GM12892 (cell line): ENCODE measurements around the gene LYZ.

Experiments used
- POLR2A ChIP-seq: IDR thresholded peaks from 2 replicates; pipeline ENCODE4 v1.6.1; 2011; ENCODE audit warnings: low read depth, low read length, control low read depth
- POLR2AphosphoS5 ChIP-seq: IDR thresholded peaks from 2 replicates; pipeline ENCODE4 v1.6.1; 2011; ENCODE audit warnings: low read depth, low read length, control low read depth
- TAF1 ChIP-seq: IDR thresholded peaks from 2 replicates; pipeline ENCODE4 v1.6.1; 2011; ENCODE audit warnings: low read depth, mild to moderate bottlenecking, control low read depth, low read length, borderline replicate concordance

DNA sequence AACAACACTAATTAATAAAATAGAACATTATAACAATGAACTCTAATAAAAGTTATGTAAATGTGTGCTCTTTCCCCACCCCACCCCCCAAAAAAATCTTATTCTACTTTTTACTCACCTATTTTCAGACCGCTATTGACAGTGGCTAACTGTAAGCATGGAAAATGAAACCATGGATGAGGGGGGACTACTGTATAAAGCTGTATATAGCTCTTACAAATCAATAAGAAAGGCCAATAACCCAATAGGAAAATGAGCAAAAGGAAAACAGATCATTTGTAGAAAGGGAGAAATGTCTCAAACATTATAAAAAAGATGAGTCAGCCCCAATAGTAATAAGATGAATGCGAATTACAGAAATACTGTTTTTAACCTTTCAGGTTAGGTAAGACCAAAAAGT is 38.7 kb downstream of the LYZ start:
- TF ChIP-seq POLR2A: no peak
- TF ChIP-seq POLR2AphosphoS5: no peak
- TF ChIP-seq TAF1: no peak
